GM12891 (cell line): ENCODE results near the gene APC2.

Source experiments
- PAX5 ChIP-seq: IDR thresholded peaks from 2 replicates; pipeline ENCODE4 v1.6.1; 2011; ENCODE audit warnings: low read length, moderate library complexity, mild to moderate bottlenecking; ENCODE audit not compliant: insufficient read depth, severe bottlenecking
- POLR2A ChIP-seq: IDR thresholded peaks from 2 replicates; pipeline ENCODE4 v1.6.1; 2011; ENCODE audit warnings: low read depth, low read length, control low read depth
- POLR2AphosphoS5 ChIP-seq: IDR thresholded peaks from 2 replicates; pipeline ENCODE4 v1.6.1; 2011; ENCODE audit warnings: low read depth, low read length, control low read depth
- POU2F2 ChIP-seq: IDR thresholded peaks from 2 replicates; pipeline ENCODE4 v1.6.1; 2011; ENCODE audit warnings: low read depth, mild to moderate bottlenecking, control low read depth, low read length, moderate library complexity
- SPI1 ChIP-seq: IDR thresholded peaks from 2 replicates; pipeline ENCODE4 v1.6.1; 2011; ENCODE audit warnings: low read depth, low read length, control low read depth
- TAF1 ChIP-seq: IDR thresholded peaks from 2 replicates; pipeline ENCODE4 v1.6.1; 2011; ENCODE audit warnings: low read depth, low read length, control low read depth

GRCh38 chr19:1509602-1510441, 59.9 kb downstream of the APC2 start:
- no peak for TF ChIP-seq POLR2A
- no peak for TF ChIP-seq POLR2AphosphoS5
- TF ChIP-seq TAF1: no peak
- no peak for TF ChIP-seq SPI1
- TF ChIP-seq PAX5: no peak
- no peak for TF ChIP-seq POU2F2
